HL-60 (cell line): ENCODE results near the gene ARSG.

Experiments
- POLR2AphosphoS5 ChIP-seq: IDR thresholded peaks from 2 replicates; pipeline ENCODE4 v1.6.1; 2012; ENCODE audit warnings: low read depth
- SPI1 ChIP-seq: IDR thresholded peaks from 2 replicates; pipeline ENCODE4 v1.6.1; 2012; ENCODE audit warnings: low read depth, mild to moderate bottlenecking, borderline replicate concordance
- TF ChIP-seq, protein P1 (sequence below): IDR thresholded peaks from one replicate; pipeline ENCODE4 v1.5.1; 2011; ENCODE audit warnings: low read length, control low read depth, inconsistent platforms; ENCODE audit not compliant: insufficient read depth

DNA sequence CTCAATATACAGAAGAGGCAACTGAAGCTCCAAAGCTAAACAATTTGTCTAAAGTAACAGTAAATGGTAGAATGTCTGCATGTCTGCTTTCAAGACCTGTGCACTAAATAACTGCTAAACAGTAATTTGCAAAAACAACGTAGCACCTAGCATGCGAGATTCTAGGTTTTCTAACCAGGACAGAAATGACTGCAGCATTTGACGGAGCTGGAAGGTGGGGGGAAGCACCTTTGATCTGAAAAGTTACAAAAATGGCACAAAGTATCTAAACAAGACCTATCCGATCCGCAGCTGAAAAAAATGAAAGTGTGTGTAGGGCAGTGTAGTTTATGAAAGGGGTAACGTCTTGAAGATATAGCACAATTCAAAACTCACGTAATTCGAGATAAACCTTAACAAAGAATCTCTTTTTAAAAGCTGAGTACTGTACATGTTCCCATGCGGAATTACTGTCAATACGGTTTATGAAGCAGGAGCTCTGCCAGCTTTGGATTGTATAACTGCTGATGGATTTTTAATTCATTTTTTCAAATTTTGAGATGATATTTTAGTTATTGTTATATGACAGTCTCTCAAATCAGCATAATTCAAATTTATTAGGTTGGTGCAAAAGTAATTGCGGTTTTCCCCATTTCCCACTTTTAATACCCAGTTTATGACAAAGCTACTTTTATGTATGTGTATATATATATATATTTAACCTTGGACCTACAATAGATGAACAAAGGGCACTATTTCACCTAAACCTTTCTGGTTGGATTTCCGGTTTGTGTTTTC is 167.2 kb downstream of the ARSG start:
- TF ChIP-seq, protein P1, sequence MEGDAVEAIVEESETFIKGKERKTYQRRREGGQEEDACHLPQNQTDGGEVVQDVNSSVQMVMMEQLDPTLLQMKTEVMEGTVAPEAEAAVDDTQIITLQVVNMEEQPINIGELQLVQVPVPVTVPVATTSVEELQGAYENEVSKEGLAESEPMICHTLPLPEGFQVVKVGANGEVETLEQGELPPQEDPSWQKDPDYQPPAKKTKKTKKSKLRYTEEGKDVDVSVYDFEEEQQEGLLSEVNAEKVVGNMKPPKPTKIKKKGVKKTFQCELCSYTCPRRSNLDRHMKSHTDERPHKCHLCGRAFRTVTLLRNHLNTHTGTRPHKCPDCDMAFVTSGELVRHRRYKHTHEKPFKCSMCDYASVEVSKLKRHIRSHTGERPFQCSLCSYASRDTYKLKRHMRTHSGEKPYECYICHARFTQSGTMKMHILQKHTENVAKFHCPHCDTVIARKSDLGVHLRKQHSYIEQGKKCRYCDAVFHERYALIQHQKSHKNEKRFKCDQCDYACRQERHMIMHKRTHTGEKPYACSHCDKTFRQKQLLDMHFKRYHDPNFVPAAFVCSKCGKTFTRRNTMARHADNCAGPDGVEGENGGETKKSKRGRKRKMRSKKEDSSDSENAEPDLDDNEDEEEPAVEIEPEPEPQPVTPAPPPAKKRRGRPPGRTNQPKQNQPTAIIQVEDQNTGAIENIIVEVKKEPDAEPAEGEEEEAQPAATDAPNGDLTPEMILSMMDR, result no peak
- TF ChIP-seq POLR2AphosphoS5 (no peak), SPI1 (no peak)
